GM23338 (cell line): ENCODE measurements around the gene HYAL1. TPM values are rescaled to one million over a fixed set of nuclear protein-coding genes. Genes with fewer than 3 reads are reported as not detected.

ENCODE experiments used
- ATAC-seq: fragments of 200-7000 bp; cut with Tn5 transposase; 3 replicates; pipeline ENCODE4 v1.9.1; 2020
- DNase-seq: peaks from one replicate; pipeline ENCODE4 v3.0.0-alpha.2; 2015; ENCODE audit warnings: low spot score
- H2AFZ ChIP-seq: fragments of 200-600 bp; sonication (generic); 2 replicates; pipeline ENCODE4 v1.8.0; 2016; ENCODE audit warnings: antibody characterized with exemption, mild to moderate bottlenecking, moderate library complexity
- H3F3A ChIP-seq: fragments of 200-600 bp; sonication (generic); replicated peaks from 2 replicates; pipeline ENCODE4 v1.8.0; 2017; ENCODE audit warnings: antibody characterized with exemption, mixed run types, low read depth
- H3K27ac ChIP-seq: fragments of 200-600 bp; sonication (generic); 2 replicates; pipeline ENCODE4 v1.6.1; 2016; ENCODE audit warnings: low read depth
- H3K27me3 ChIP-seq: fragments of 200-600 bp; sonication (generic); 2 replicates; pipeline ENCODE4 v1.8.0; 2016; ENCODE audit warnings: mild to moderate bottlenecking, mixed run types, moderate library complexity; ENCODE audit not compliant: insufficient read depth
- H3K36me3 ChIP-seq: fragments of 200-600 bp; sonication (generic); 2 replicates; pipeline ENCODE4 v1.8.0; 2016; ENCODE audit warnings: mild to moderate bottlenecking; ENCODE audit not compliant: insufficient read depth
- H3K4me1 ChIP-seq: fragments of 200-600 bp; sonication (generic); 2 replicates; pipeline ENCODE4 v1.8.0; 2016; ENCODE audit warnings: mild to moderate bottlenecking, moderate library complexity; ENCODE audit not compliant: insufficient read depth
- H3K4me2 ChIP-seq: fragments of 200-600 bp; sonication (generic); 2 replicates; pipeline ENCODE4 v1.7.1; 2017; ENCODE audit warnings: mixed run types
- H3K4me3 ChIP-seq: fragments of 200-600 bp; sonication (generic); 2 replicates; pipeline ENCODE4 v1.6.1; 2016; ENCODE audit warnings: mixed run types
- H3K79me2 ChIP-seq: fragments of 200-600 bp; sonication (generic); replicated peaks from 2 replicates; pipeline ENCODE4 v1.8.0; 2017; ENCODE audit warnings: mild to moderate bottlenecking; ENCODE audit not compliant: insufficient read depth
- H3K9me2 ChIP-seq: fragments of 200-600 bp; sonication (generic); 2 replicates; pipeline ENCODE4 v1.8.0; 2017; ENCODE audit not compliant: insufficient read depth
- H4K20me1 ChIP-seq: fragments of 200-600 bp; sonication (generic); replicated peaks from 2 replicates; pipeline ENCODE4 v1.8.0; 2017; ENCODE audit warnings: mild to moderate bottlenecking; ENCODE audit not compliant: insufficient read depth
- H3K27ac Mint-ChIP-seq: 2 replicates; pipeline ENCODE4 v1.8.0; 2020; ENCODE audit warnings: inconsistent platforms, mild to moderate bottlenecking, moderate library complexity, mixed read lengths
- H3K27me3 Mint-ChIP-seq: 3 replicates; pipeline ENCODE4 v1.8.0; 2022; ENCODE audit warnings: low read depth, mild to moderate bottlenecking, moderate library complexity, mixed read lengths, inconsistent platforms; ENCODE audit not compliant: insufficient read depth, poor library complexity
- H3K36me3 Mint-ChIP-seq: 3 replicates; pipeline ENCODE4 v1.8.0; 2021; ENCODE audit warnings: low read depth, mild to moderate bottlenecking, inconsistent platforms, moderate library complexity, mixed read lengths
- H3K4me1 Mint-ChIP-seq: 3 replicates; pipeline ENCODE4 v1.8.0; 2020; ENCODE audit warnings: mild to moderate bottlenecking, inconsistent platforms, mixed read lengths
- H3K4me3 Mint-ChIP-seq: 3 replicates; pipeline ENCODE4 v1.8.0; 2021; ENCODE audit warnings: moderate library complexity, mild to moderate bottlenecking, inconsistent platforms, mixed read lengths
- H3K9me3 Mint-ChIP-seq: 3 replicates; pipeline ENCODE4 v1.8.0; 2020; ENCODE audit warnings: moderate library complexity, mild to moderate bottlenecking, inconsistent platforms, mixed read lengths
- ETS1 ChIP-seq: IDR thresholded peaks from 2 replicates; pipeline ENCODE4 v1.6.1; 2016; ENCODE audit warnings: antibody characterized with exemption
- ZNF462 ChIP-seq: fragments of 250-450 bp; sonication (Bioruptor Pico); IDR thresholded peaks from 2 replicates; pipeline ENCODE4 v1.5.0; 2020; ENCODE audit warnings: mild to moderate bottlenecking, moderate library complexity
- polyA plus RNA-seq: library from polyadenylated mRNA; unstranded; fragments of >200 nt; fragmentation: Nextera tagmentation; extraction: Ambion mirVana; gene quantifications from 2 replicates; pipeline ENCODE4 v1.2.1, GENCODE V29; 2016
- total RNA-seq: library from RNA; depleted of rRNA; stranded (reverse); fragments of >200 nt; shearing (Covaris generic); gene quantifications from 2 replicates; pipeline ENCODE4 v1.2.3, GENCODE V29; 2014

The HYAL1 gene
- total and polyA plus RNA-seq, 2 experiments from 2014 or later: 2.1 to 5.0 TPM

- H3K4me3 ChIP-seq: no peak overlapping the region
- peaks cover 20% of the 10 kb centered on the region for H3K4me1 Mint-ChIP-seq
Measured at GRCh38 chr3:50296721-50297383, 6.5 kb downstream of the HYAL1 start.

More at GRCh38 chr3:50296721-50297383, 6.5 kb downstream of the HYAL1 start:
- no peak overlapping the region for H2AFZ ChIP-seq
- no peaks in the 10 kb centered on the region for H3K36me3 ChIP-seq
- peaks cover 9% of the 10 kb centered on the region for H3F3A ChIP-seq
- TF ChIP-seq ETS1 (no peak), ZNF462 (CRISPR knock-in tag) (no peak)
- DNase-seq (no peak), ATAC-seq (no peak)
- H3K27me3 ChIP-seq: no peaks in the 10 kb centered on the region
- no peak overlapping the region for H3K4me3 Mint-ChIP-seq
- no peak overlapping the region for H3K27ac ChIP-seq
- H3K27ac Mint-ChIP-seq: no peak overlapping the region
- H3K9me2 ChIP-seq: no peaks in the 10 kb centered on the region
- peaks cover 25% of the 10 kb centered on the region for H3K27me3 Mint-ChIP-seq
- H3K36me3 Mint-ChIP-seq: no peaks in the 10 kb centered on the region
- no peaks in the 10 kb centered on the region for H3K9me3 Mint-ChIP-seq
- no peaks in the 10 kb centered on the region for H4K20me1 ChIP-seq
- no peak overlapping the region for H3K4me2 ChIP-seq
- H3K79me2 ChIP-seq: peaks cover 1% of the 10 kb centered on the region
- peaks cover 16% of the 10 kb centered on the region for H3K4me1 ChIP-seq
